ENCODE data around the gene TMBIM1.

Gene TMBIM1

GRCh38 chr2:218244204-218244603 is 48.1 kb downstream of the TMBIM1 start:
- Histone ChIP-seq H3K4me3 (replicated peaks; ENCODE audit: low read depth, low read length) (no peak overlapping the region), H3K27me3 (replicated peaks; ENCODE audit: control insufficient read depth, insufficient read depth, low read length) (no peaks in the 10 kb centered on the region), H3K36me3 (ENCODE audit: control insufficient read depth, insufficient read depth, low read length) (peaks cover 53% of the 10 kb centered on the region)
- no peak for TF ChIP-seq CTCF (IDR thresholded peaks at IDR 0.05; ENCODE audit: insufficient read depth, low read length, poor library complexity, severe bottlenecking)
- DNase-seq (ENCODE audit: extremely low read depth, insufficient read length) = no peak

- DNase-seq (ENCODE audit: extremely low read depth, insufficient read length) = no peak
- H3K4me3 ChIP-seq (replicated peaks; ENCODE audit: low read depth, low read length) = no peak overlapping the region
- TF ChIP-seq CTCF (IDR thresholded peaks at IDR 0.05; ENCODE audit: insufficient read depth, low read length, poor library complexity, severe bottlenecking) = no peak
- H3K36me3 ChIP-seq (ENCODE audit: control insufficient read depth, insufficient read depth, low read length) = peaks cover 29% of the 10 kb centered on the region
- H3K27me3 ChIP-seq (replicated peaks; ENCODE audit: control insufficient read depth, insufficient read depth, low read length) = no peaks in the 10 kb centered on the region
Observed at GRCh38 chr2:218238887-218239286, 53.4 kb downstream of the TMBIM1 start.

- TF ChIP-seq CTCF (IDR thresholded peaks at IDR 0.05; ENCODE audit: insufficient read depth, low read length, poor library complexity, severe bottlenecking) = no peak
- Histone ChIP-seq H3K36me3 (ENCODE audit: control insufficient read depth, insufficient read depth, low read length) (peaks cover 22% of the 10 kb centered on the region), H3K27me3 (replicated peaks; ENCODE audit: control insufficient read depth, insufficient read depth, low read length) (no peaks in the 10 kb centered on the region), H3K4me3 (replicated peaks; ENCODE audit: low read depth, low read length) (no peak overlapping the region)
- no peak for DNase-seq (ENCODE audit: extremely low read depth, insufficient read length)
Observed at GRCh38 chr2:218236829-218237228, 55.5 kb downstream of the TMBIM1 start.

GRCh38 chr2:218235017-218235416 is 57.3 kb downstream of the TMBIM1 start:
- Histone ChIP-seq H3K4me3 (replicated peaks; ENCODE audit: low read depth, low read length) (no peak overlapping the region), H3K27me3 (replicated peaks; ENCODE audit: control insufficient read depth, insufficient read depth, low read length) (no peaks in the 10 kb centered on the region), H3K36me3 (ENCODE audit: control insufficient read depth, insufficient read depth, low read length) (peaks cover 22% of the 10 kb centered on the region)
- no peak for DNase-seq (ENCODE audit: extremely low read depth, insufficient read length)
- TF ChIP-seq CTCF (IDR thresholded peaks at IDR 0.05; ENCODE audit: insufficient read depth, low read length, poor library complexity, severe bottlenecking) = no peak

GRCh38 chr2:218234521-218234920 is 57.8 kb downstream of the TMBIM1 start:
- no peak for TF ChIP-seq CTCF (IDR thresholded peaks at IDR 0.05; ENCODE audit: insufficient read depth, low read length, poor library complexity, severe bottlenecking)
- DNase-seq (ENCODE audit: extremely low read depth, insufficient read length) = no peak
- Histone ChIP-seq H3K27me3 (replicated peaks; ENCODE audit: control insufficient read depth, insufficient read depth, low read length) (no peaks in the 10 kb centered on the region), H3K36me3 (ENCODE audit: control insufficient read depth, insufficient read depth, low read length) (peaks cover 24% of the 10 kb centered on the region), H3K4me3 (replicated peaks; ENCODE audit: low read depth, low read length) (no peak overlapping the region)

- H3K4me3 ChIP-seq (replicated peaks; ENCODE audit: low read depth, low read length) = no peak overlapping the region
- peaks cover 18% of the 10 kb centered on the region for H3K36me3 ChIP-seq (ENCODE audit: control insufficient read depth, insufficient read depth, low read length)
- H3K27me3 ChIP-seq (replicated peaks; ENCODE audit: control insufficient read depth, insufficient read depth, low read length) = no peaks in the 10 kb centered on the region
- no peak for DNase-seq (ENCODE audit: extremely low read depth, insufficient read length)
- no peak for TF ChIP-seq CTCF (IDR thresholded peaks at IDR 0.05; ENCODE audit: insufficient read depth, low read length, poor library complexity, severe bottlenecking)
Observed at GRCh38 chr2:218233543-218233942, 58.8 kb downstream of the TMBIM1 start.
